Keratinocyte (primary cell): ENCODE measurements around the gene RBCK1. TPM values are rescaled to one million over a fixed set of nuclear protein-coding genes. Genes with fewer than 3 reads are reported as not detected.

Experiments used
- DNase-seq: peaks from one replicate; pipeline ENCODE4 v3.0.0-alpha.2; 2011; ENCODE audit warnings: low read depth, missing footprints, low spot score
- FAIRE-seq: peaks from 2 replicates; lab custom pipeline; 2011; peaks lifted over from hg19 to GRCh38; lab: Jason Lieb, UNC
- H2AFZ ChIP-seq: 2 replicates; pipeline ENCODE4 v1.6.0; 2012; ENCODE audit warnings: low read length, control low read depth, inconsistent platforms; ENCODE audit not compliant: control insufficient read depth
- H3K27ac ChIP-seq: 2 replicates; pipeline ENCODE4 v1.5.1; 2011; ENCODE audit warnings: low read length; ENCODE audit not compliant: control insufficient read depth, insufficient read depth
- H3K27me3 ChIP-seq: 3 replicates; pipeline ENCODE4 v1.6.0; 2011; ENCODE audit warnings: low read length; ENCODE audit not compliant: control insufficient read depth, insufficient read depth; ENCODE audit errors: extremely low read depth
- H3K36me3 ChIP-seq, 2 experiments: 2 replicates in 1 of 2; 3 replicates in 1 of 2; pipeline ENCODE4 v1.5.1; 2011; ENCODE audit warnings: low read length in 2 of 2, mild to moderate bottlenecking in 1 of 2; ENCODE audit not compliant: control insufficient read depth in 2 of 2, insufficient read depth in 2 of 2; ENCODE audit errors: extremely low read depth in 1 of 2
- H3K4me1 ChIP-seq: 3 replicates; pipeline ENCODE4 v1.5.1; 2011; ENCODE audit warnings: low read length; ENCODE audit not compliant: control insufficient read depth, insufficient read depth; ENCODE audit errors: extremely low read depth
- H3K4me2 ChIP-seq: 3 replicates; pipeline ENCODE4 v1.6.0; 2011; ENCODE audit warnings: low read depth, low read length; ENCODE audit not compliant: control insufficient read depth, insufficient read depth; ENCODE audit errors: extremely low read depth
- H3K4me3 ChIP-seq, 3 experiments: fragments of 200-600 bp in 1 of 3; sonication (generic) in 1 of 3; 2 replicates in 2 of 3; 3 replicates in 1 of 3; pipeline ENCODE4 v1.5.1; 2011 to 2016; ENCODE audit warnings: low read length in 3 of 3, mild to moderate bottlenecking in 3 of 3, control low read depth in 2 of 3, inconsistent platforms in 1 of 3, low read depth in 1 of 3, mixed read lengths in 1 of 3, mixed run types in 1 of 3, moderate library complexity in 1 of 3; ENCODE audit not compliant: control insufficient read depth in 2 of 3, insufficient read depth in 2 of 3; ENCODE audit errors: extremely low read depth in 1 of 3
- H3K79me2 ChIP-seq: 2 replicates; pipeline ENCODE4 v1.6.0; 2012; ENCODE audit warnings: low read length; ENCODE audit not compliant: control insufficient read depth, insufficient read depth
- H3K9ac ChIP-seq: 3 replicates; pipeline ENCODE4 v1.6.0; 2011; ENCODE audit warnings: low read length; ENCODE audit not compliant: control insufficient read depth, insufficient read depth; ENCODE audit errors: extremely low read depth
- H3K9me1 ChIP-seq: 3 replicates; pipeline ENCODE4 v1.6.0; 2011; ENCODE audit warnings: low read length; ENCODE audit not compliant: control insufficient read depth, insufficient read depth; ENCODE audit errors: extremely low read depth
- H3K9me3 ChIP-seq: 2 replicates; pipeline ENCODE4 v1.5.1; 2012; ENCODE audit warnings: low read depth, low read length; ENCODE audit not compliant: control insufficient read depth
- H4K20me1 ChIP-seq: 3 replicates; pipeline ENCODE4 v1.6.0; 2011; ENCODE audit warnings: low read length; ENCODE audit not compliant: control insufficient read depth, insufficient read depth; ENCODE audit errors: extremely low read depth
- CTCF ChIP-seq, 3 experiments: IDR thresholded peaks in 1 of 3; conservative IDR thresholded peaks in 1 of 3; optimal IDR thresholded peaks in 1 of 3; 2 replicates in 2 of 3; 3 replicates in 1 of 3; pipeline versions ENCODE3 to v1.5.1; 2011; ENCODE audit warnings: low read length in 3 of 3, mild to moderate bottlenecking in 3 of 3, moderate library complexity in 2 of 3, control low read depth in 1 of 3, inconsistent platforms in 1 of 3; ENCODE audit not compliant: insufficient read depth in 2 of 3; ENCODE audit errors: extremely low read depth in 1 of 3
- EZH2 ChIP-seq: IDR thresholded peaks from one replicate; pipeline ENCODE4 v1.6.1; 2012; ENCODE audit warnings: inconsistent platforms, mild to moderate bottlenecking, low read length, moderate library complexity
- dilution Hi-C: fragments of 300-500 bp; cut with MboI; formaldehyde crosslinking; loops from one replicate; pipeline ENCODE4 v1.7.0; 2020; ENCODE audit warnings: low sequenced_read_pairs; ENCODE audit not compliant: extremely low pct_ligation_motif_present
- polyA plus RNA-seq, 5 experiments: library from polyadenylated mRNA; depleted of rRNA in 3 of 5; stranded (reverse) in 3 of 5; stranded (forward) in 1 of 5; unstranded in 1 of 5; fragments of >200 nt; gene quantifications; 1 replicate in 1 of 5; 2 replicates in 3 of 5; 3 replicates in 1 of 5; pipeline versions ENCODE4 v1.2.1 to v1.2.3, GENCODE V29; 2011 to 2012; ENCODE audit warnings: missing spikeins in 2 of 5, low read depth in 1 of 5, low replicate concordance in 1 of 5

Gene RBCK1
- polyA plus RNA-seq, 1 donor (not counting 4 experiments of a cell fraction or from before 2014, with no cell fraction given): 136 TPM

- no peaks in the 10 kb centered on the region for H3K79me2 ChIP-seq
- no peak overlapping the region for H3K9ac ChIP-seq
- DNase-seq (no peak), FAIRE-seq (no peak)
- TF ChIP-seq EZH2 (no peak), CTCF (optimal IDR thresholded peaks at IDR 0.05 in 1 of 3, IDR thresholded peaks at IDR 0.05 in 1 of 3, conservative IDR thresholded peaks at IDR 0.05 in 1 of 3; ENCODE audit: extremely low read depth in 1 of 3, insufficient read depth in 2 of 3, low read length in 3 of 3) (no peak)
- H3K9me1 ChIP-seq: no peaks in the 10 kb centered on the region
- H3K4me2 ChIP-seq: no peak overlapping the region
- H3K9me3 ChIP-seq: no peaks in the 10 kb centered on the region
- H4K20me1 ChIP-seq: peaks cover 4% of the 10 kb centered on the region
- dilution Hi-C loops: no loop called here
- no peak overlapping the region for H3K27ac ChIP-seq
- H3K27me3 ChIP-seq: no peaks in the 10 kb centered on the region
- peaks cover 5% of the 10 kb centered on the region for H3K4me1 ChIP-seq
- no peak overlapping the region for H3K4me3 ChIP-seq
- peaks cover 42 to 51% of the 10 kb centered on the region in 2 experiments for H3K36me3 ChIP-seq
- no peak overlapping the region for H2AFZ ChIP-seq
Measured at GRCh38 chr20:436476-436875, 28.4 kb downstream of the RBCK1 start.

- TF ChIP-seq EZH2 (no peak), CTCF (optimal IDR thresholded peaks at IDR 0.05 in 1 of 3, IDR thresholded peaks at IDR 0.05 in 1 of 3, conservative IDR thresholded peaks at IDR 0.05 in 1 of 3; ENCODE audit: extremely low read depth in 1 of 3, insufficient read depth in 2 of 3, low read length in 3 of 3) (no peak)
- H4K20me1 ChIP-seq: peaks cover 4% of the 10 kb centered on the region
- no peak for FAIRE-seq
Measured at GRCh38 chr20:437787-438486, 29.8 kb downstream of the RBCK1 start.

More at GRCh38 chr20:437787-438486, 29.8 kb downstream of the RBCK1 start:
- Histone ChIP-seq H3K4me2 (no peak overlapping the region), H3K4me3 (no peak overlapping the region), H3K36me3 (peaks cover 43 to 53% of the 10 kb centered on the region in 2 experiments), H3K9me1 (no peaks in the 10 kb centered on the region), H3K27ac (no peak overlapping the region), H3K9ac (no peak overlapping the region), H3K27me3 (no peaks in the 10 kb centered on the region), H2AFZ (no peak overlapping the region), H3K4me1 (peaks cover 5% of the 10 kb centered on the region), H3K9me3 (no peaks in the 10 kb centered on the region), H3K79me2 (no peaks in the 10 kb centered on the region)
- dilution Hi-C loops: no loop called here
- DNase-seq: no peak
